GM18909 (cell line): ENCODE results near the gene UGGT1.
"Not testable (repeated sequence)": the region's sequence is repeated elsewhere in the genome, so short reads cannot be mapped to it uniquely, and the experiment has no call there.

ENCODE experiments used
- ATAC-seq: cut with Tn5 transposase; IDR thresholded peaks from one replicate; pipeline ENCODE4 v1.9.1; 2021; ENCODE audit warnings: mild to moderate bottlenecking; ENCODE audit not compliant: unreplicated experiment, poor library complexity

Gene UGGT1

DNA sequence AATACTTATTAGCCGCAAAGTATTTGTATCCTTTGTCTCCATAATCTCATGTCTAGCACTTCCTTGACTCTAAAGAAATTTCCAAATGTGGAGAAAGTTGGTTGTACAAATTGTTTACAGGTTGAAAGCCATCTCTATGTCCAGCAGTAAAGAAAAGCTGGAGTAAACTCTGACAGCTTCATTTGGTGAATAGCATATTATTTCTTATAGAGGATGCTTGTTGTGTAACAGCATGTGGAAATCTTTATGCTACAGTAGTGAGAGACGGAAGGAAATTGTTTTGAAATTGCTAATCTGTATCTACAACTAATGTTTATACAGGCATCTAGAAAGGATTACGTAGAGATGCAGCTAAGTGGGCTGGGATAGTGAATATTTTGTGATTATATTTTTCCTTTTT is 78.5 kb downstream of the UGGT1 start:
- ATAC-seq, result no peak

GRCh38 chr2:128169933-128170709 is 79.1 kb downstream of the UGGT1 start:
- ATAC-seq, result no peak

GRCh38 chr2:128170776-128171175 is 79.8 kb downstream of the UGGT1 start:
- no peak for ATAC-seq

DNA sequence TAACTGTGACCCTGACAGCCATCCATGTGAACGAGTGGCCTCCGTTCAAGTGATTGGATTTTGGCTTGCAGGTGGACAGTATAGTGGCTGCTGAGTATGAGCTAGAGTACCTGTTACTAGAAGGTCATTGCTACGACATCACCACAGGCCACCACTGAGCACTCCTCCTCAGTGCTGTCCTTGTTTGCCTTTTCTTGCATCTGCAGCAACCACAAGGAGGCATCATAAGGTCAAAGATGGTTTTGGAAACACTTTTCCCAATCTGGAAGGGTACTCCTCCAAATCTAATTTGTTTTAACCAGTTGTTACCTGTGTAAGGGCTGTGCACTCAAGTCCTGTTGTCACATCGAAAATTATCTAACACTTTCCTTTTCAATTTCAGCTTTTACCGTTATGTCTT is 81.2 kb downstream of the UGGT1 start:
- ATAC-seq, result no peak

- not testable (repeated sequence) for ATAC-seq
These were observed 83.1 kb downstream of the UGGT1 start for GRCh38 chr2:128174067-128174466.

DNA sequence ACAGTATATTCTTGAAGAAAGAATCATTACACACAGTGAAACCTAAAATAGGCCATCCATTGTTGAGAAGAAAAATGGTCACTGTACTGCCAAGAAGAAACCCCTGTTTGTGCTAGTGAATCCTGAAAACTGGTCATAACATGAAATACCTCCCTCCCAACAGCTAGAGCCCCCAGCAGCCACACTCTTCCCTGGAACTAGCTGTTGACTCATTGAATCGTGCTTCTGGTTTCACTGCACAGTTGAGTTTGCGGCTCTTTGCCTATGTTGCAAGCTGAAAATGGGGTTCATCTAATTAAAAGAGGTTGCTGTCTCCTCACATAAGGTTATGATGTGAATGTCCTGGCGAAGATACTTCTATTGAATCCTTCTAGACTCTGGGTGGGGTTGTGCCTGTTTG is 86.3 kb downstream of the UGGT1 start:
- no peak for ATAC-seq

DNA sequence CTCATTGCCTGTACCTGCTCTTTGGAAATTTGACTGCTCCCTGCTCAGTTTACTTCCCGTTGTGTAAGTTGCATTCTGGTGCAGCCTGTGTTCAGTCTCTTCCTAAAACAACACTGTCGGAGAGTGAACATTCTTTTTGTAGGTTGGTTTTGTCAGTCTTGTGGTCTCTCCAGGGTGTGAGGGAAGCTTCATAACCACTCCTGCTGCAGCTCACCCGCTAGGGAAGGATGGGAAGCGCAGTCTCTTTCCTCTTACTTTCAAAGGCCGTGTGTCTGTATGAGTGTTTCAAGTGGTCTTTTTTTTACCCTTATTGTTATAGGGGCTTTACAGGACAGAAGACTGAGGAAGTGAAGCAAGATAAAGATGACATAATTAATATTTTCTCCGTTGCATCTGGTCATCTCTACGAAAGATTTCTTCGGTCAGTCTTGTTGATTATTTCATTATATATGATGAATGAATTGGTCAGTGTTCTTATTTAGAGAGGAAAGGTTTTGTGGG is 87.2 kb downstream of the UGGT1 start:
- no peak for ATAC-seq

- ATAC-seq, result peak; percentile 60
These were observed 87.9 kb downstream of the UGGT1 start for GRCh38 chr2:128178650-128179460.

GRCh38 chr2:128179461-128179755 is 88.4 kb downstream of the UGGT1 start:
- ATAC-seq, result no peak

DNA sequence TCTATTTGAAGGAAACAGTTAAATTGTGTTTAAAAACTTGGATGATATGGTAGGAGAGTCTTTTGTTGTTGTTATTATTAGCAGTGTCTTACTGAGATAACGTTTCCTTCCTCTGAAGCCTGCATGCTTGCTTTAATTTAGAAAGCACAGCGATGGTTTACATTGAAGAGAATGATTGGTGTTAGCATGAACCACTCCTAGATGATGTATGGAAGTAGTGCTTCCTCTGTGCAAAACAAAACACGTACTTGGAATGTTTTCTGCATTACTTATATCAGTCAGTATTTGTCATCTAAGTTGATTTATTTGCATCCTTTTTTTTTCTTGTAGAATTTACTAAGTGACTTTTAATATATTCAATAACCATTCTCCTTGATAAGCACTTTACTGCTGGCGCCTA is 89.0 kb downstream of the UGGT1 start:
- ATAC-seq, result no peak

GRCh38 chr2:128185576-128185975 is 94.6 kb downstream of the UGGT1 start:
- no peak for ATAC-seq

- no peak for ATAC-seq
These were observed 96.1 kb downstream of the UGGT1 start for GRCh38 chr2:128187032-128187654.

- no peak for ATAC-seq
These were observed 104.5 kb downstream of the UGGT1 start for GRCh38 chr2:128195435-128195984.

GRCh38 chr2:128196026-128196425 is 105.0 kb downstream of the UGGT1 start:
- ATAC-seq, result no peak

- peak; percentile 65 for ATAC-seq
These were observed 105.5 kb downstream of the UGGT1 start for GRCh38 chr2:128196471-128196931.

DNA sequence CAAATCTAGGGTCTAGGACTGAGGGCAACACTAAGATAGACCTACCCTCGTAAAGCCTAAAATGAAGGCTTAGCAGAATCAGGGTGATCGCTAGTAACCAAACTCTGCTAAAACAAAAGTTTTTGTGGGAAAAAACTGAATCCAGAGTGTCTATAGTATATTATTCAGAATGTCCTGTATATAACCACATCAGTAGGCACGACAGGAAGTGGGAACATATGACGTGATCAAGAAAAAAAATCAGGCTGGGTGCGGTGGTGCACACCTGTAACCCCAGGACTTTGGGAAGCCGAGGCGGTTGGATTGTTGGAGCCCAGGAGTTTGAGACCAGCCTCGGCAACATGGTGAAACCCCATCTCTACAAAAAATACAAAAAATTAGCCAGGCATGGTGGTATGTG is 106.1 kb downstream of the UGGT1 start:
- no peak for ATAC-seq

DNA sequence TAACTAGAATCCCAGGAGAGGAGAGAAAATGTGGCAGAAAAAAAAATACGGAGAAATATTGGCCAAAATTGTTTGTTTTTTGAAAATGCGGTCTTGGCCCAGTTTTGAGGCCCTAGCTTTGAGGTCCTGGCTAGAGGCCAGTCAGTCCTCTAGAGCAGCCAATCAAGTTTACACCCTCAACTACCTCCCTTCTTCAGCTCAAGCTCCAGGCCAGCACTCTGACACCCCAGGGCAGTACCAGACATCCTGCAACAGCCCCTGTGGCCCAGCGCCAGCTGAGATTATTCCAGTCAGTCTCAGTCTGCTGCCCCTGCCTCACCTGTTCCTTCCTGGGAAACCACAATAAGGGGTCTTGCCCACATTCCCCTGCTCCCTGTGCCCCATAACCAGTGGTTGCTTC is 107.7 kb downstream of the UGGT1 start:
- ATAC-seq, result no peak

DNA sequence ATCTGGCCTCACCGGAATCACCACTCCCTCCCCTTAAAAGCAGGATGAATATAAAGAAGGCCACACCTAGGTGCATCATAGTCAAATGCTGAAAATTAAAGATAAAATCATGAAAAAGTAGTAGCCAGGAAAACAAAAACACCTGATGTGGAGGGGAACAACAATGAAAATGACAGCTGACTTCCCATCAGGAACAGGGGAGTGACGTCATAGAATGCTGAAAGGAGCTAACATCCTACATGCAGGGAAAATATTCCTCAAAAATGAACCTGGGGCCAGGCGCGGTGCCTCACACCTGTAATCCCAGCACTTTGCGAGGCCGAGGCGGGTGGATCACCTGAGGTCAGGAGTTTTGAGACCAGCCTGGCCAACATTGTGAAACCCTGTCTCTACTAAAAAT is 108.1 kb downstream of the UGGT1 start:
- no peak for ATAC-seq

GRCh38 chr2:128202791-128203190 is 111.8 kb downstream of the UGGT1 start:
- ATAC-seq, result no peak

DNA sequence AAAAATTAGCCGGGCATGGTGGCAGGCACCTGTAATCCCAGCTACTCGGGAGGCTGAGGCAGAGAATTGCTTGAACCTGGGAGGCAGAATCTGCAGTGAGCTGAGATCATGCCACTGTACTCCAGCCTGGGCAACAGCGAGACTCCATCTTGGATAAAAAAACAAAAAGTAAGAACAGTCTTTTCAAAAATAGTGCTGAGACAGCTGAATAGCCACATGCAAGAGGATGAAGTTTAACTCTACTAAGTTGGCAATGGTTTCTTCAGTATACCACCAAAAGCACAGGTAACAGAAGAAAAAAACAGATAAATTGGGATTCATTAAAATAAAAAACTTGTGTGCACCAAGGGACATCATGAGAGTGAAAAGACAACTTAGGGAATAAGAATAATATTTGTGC is 115.2 kb downstream of the UGGT1 start:
- no peak for ATAC-seq

- ATAC-seq, result no peak
These were observed 117.0 kb downstream of the UGGT1 start for GRCh38 chr2:128208023-128208422.
